CD4-positive, alpha-beta T cell treated with Interleukin-10 for 1 hour (primary cell): ENCODE measurements around the gene JDP2.
"Not testable (repeated sequence)": the region's sequence is repeated elsewhere in the genome, so short reads cannot be mapped to it uniquely, and the experiment has no call there.

Source experiments
- DNase-seq: peaks from one replicate; pipeline ENCODE4 v3.0.0-alpha.2; 2020

JDP2 gene

DNA sequence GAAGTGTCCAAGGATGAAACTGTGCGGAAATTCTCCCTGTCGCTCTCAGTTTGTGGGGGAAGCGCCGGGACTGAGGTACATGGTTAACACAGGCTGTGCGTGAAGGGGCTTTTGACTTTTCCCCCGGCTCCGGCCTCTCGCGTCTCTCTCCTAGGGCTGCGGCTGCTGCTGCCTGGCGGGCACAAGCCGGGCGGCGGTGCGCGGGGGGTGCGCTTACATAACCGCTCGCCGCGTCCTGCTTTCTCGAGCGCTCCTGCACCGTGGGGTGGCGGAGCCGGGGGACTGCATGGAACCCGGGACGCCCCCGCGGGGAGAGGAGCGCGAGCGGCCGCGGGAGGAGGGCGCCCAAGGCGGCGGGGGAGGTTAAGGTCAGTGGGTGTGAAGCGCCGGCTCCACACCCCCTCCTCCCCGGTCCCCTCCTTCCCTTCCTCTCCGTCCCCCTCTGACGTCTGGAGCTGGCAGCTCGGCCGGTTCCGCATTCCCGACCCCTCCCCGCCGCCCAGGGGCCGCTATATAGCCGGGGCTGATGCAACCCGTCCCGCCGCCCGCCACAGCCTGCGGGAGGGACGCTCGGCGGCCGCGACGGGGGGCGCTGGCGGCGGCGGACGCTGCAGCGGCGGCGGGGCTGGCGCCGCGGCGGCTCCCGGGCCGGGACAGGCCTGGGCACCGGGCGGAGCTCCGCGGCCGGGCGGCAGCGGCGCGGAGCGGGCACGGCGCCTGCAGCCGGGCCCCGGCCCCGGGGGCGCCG, at the start of gene JDP2:
Gene JDP2 (plus strand): TSS at position 541 of the 748 bp plus-strand sequence. CDS start 9,899 bp downstream, outside the sequence.
- DNase-seq = peak; percentile 32

GRCh38 chr14:75379246-75379929, 48.4 kb upstream of the JDP2 start:
- DNase-seq = no peak

- no peak for DNase-seq
Observed at GRCh38 chr14:75379930-75380270, 47.9 kb upstream of the JDP2 start.

- DNase-seq = no peak
Observed at GRCh38 chr14:75380656-75381055, 47.2 kb upstream of the JDP2 start.

- DNase-seq = no peak
Observed at GRCh38 chr14:75381642-75382041, 46.2 kb upstream of the JDP2 start.

- DNase-seq = not testable (repeated sequence)
Observed at GRCh38 chr14:75383219-75383618, 44.6 kb upstream of the JDP2 start.

DNA sequence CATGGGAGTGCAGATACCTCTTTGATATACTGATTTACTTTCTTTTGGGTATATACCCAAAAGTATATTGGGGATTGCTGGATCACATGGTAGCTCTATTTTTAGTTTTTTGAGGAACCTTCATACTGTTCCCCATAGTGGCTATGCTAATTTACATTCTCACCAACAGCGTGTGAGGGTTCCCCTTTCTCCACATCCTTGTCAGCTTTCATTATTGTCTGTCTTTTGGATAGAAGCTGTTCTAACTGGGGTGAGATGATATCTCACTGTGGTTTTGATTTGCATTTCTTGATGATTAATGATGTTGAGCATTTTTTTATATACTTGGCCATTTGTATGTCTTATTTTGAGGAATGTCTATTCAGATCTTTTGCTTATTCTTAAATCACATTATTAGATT, 44.1 kb upstream of the JDP2 start:
- DNase-seq = no peak

DNA sequence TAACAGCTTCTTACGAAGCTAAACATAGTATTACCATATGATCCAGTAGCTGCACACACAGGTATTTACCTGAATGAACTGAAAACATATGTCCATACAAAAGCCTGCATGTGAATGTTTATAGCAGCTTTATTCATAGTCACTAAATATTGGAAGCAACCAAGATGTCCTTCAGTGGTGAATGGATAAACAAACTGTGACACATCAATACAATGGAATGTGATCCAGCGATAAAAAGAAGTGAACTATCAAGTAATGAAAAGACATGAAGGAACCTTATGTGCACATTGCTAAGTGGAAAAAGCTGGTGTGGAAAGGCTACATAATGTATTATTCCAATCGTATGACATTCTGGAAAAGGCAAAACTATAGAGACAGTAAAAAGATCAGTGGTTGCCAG, 38.1 kb upstream of the JDP2 start:
- no peak for DNase-seq

GRCh38 chr14:75390183-75390582, 37.6 kb upstream of the JDP2 start:
- DNase-seq = no peak

- no peak for DNase-seq
Observed at GRCh38 chr14:75391953-75392352, 35.9 kb upstream of the JDP2 start.

DNA sequence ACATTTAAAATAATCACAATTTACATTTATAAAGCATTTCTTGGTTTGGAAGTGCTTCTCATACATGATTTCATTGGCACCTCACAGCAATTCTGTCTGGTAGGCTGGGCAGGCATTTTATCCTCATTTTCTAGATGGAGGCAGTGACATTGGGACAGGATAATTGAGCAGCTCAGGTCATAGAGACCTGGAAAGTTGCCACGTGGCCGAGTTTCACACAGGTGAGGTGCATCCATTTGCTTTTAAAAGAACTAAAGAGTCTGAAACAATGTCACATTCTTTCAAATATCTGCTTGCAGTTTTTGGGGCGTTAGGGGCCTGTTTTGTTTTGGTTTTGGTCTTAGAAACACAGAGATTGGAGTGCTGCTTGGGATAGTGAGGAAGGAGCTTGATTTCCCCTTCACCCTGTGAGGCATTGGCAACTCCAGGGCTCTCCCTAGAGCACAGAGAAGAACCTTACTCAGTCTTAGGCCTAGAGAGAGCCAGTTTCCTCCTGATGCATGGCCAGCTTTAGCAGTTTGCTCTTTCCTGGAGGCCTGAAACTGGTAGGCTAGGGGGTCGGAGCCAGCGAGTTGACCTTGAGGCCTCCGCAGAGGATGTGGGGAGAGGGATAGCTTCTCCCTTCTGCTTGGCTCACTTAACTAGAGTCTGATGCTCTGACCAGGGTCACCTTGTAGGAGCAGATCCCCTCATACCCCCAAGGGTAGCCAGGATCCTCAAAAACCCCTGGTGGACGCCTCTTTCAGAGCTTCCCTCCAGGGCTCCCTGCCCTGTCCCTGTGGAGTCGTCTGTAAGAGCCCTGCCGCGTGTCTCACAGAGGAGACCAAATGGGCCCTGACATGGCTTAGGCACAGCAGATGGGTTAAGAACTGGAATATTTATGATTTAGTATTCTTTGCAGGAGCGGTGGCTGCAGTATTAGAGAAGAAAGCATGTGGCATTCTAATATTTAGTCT, 34.9 kb upstream of the JDP2 start:
- DNase-seq = no peak

- DNase-seq = no peak
Observed at GRCh38 chr14:75393794-75394193, 34.0 kb upstream of the JDP2 start.

GRCh38 chr14:75395862-75396261, 32.0 kb upstream of the JDP2 start:
- DNase-seq = no peak

DNA sequence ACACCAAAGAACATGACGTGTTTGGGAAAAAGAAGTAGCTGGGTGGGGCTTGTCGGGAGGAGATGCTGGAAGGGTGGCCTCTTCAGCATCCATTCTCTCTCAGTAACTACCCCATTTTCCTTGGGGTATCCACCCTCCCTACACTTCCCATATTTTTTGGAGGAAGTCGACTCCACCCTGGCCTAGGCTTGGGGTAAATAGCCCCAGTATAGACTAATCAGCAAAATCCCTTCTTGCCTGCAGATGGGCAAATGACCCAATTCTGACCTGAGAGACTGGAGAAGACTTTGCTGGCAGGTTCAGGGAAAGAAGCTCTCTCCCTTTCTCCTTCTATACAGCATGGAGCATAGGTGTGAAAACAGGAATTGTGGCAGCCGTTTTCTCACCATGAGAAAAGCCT, 28.5 kb upstream of the JDP2 start:
- no peak for DNase-seq

GRCh38 chr14:75399843-75400775, 27.7 kb upstream of the JDP2 start:
- no peak for DNase-seq

GRCh38 chr14:75401361-75401760, 26.5 kb upstream of the JDP2 start:
- DNase-seq = no peak

DNA sequence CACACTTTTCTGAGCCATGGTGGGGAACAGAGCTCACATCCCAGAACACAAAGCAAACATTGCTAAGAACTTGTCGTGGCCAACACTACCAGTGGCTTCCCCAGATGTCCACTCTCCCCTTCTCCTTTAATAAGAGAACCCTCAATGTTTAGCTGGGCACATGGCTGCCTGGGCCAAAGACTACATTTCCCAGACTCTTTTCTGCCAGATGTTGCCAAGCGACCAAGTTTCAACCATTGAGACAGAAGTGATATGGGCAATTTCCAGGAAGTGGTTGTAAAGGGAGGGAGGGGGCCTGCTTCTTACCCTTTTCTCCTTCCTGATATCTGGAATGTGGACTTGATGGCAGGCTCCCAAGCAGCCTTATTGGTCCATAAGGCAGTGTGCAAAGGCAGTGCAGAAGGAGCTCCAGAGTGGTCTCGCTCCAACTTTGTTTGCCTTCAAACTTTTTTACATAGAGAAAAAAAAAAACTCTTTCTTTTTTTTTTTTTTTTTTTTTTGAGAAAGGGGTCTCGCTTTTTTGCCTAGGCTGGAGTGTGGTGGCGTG, 24.9 kb upstream of the JDP2 start:
- DNase-seq = no peak

DNA sequence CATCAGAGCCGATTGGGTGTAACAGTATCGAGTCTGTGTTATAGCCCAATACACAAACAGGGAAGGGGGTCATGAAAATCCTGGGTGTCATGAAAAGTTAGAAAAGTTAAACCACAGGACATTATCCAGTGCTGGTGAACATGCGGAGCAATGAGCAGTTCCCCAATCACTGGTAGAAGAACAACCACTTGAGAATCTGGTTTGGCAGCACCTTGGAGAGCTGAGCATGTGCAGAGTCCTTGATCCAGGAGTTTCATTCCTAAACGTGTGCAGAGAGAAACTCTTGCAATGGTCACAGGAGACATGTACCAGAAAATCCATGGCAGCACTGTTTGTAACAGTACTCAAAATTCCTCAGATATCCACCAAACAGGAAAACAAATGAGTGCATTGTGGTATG, 23.0 kb upstream of the JDP2 start:
- no peak for DNase-seq

GRCh38 chr14:75406102-75406501, 21.7 kb upstream of the JDP2 start:
- no peak for DNase-seq

- no peak for DNase-seq
Observed at GRCh38 chr14:75406856-75407255, 21.0 kb upstream of the JDP2 start.

GRCh38 chr14:75409316-75410205, 18.3 kb upstream of the JDP2 start:
- no peak for DNase-seq
